Measurements from ENCODE around the gene AICDA.
"Not testable (repeated sequence)": the region's sequence is repeated elsewhere in the genome, so short reads cannot be mapped to it uniquely, and the experiment has no call there.

The AICDA gene

DNA sequence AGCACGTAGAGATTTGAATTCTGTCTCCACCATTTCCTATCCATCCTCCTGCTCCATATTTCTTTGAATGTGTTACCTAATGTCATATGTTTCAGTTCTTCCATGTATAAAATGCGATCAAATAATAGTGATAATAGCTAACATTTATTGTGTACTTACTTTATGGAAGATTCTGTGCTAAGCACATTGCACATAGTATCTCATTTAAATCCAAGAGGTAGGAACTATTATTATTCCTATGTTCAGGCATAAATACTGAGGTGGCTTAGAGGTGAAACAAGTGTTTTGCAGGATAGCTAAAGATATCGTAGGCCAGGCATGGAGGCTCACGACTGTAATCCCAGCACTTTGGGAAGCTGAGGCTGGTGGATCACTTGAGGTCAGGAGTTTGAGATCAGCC lies 17.5 kb upstream of the AICDA start:
- H2AK5ac ChIP-seq (ENCODE audit: low read depth, low read length), result no peak overlapping the region
- H2BK120ac ChIP-seq (ENCODE audit: low read depth, low read length), result no peak overlapping the region
- no peak overlapping the region for H2AFZ ChIP-seq (ENCODE audit: low read length)
- H4K91ac ChIP-seq (ENCODE audit: low read depth, low read length, poor library complexity), result no peak overlapping the region
- H2BK12ac ChIP-seq (ENCODE audit: low read length), result no peak overlapping the region
- no peaks in the 10 kb centered on the region for H3K27me3 ChIP-seq (ENCODE audit: control insufficient read depth in 3 of 3, insufficient read depth in 3 of 3, low read depth in 1 of 3, low read length in 3 of 3)
- no peak overlapping the region for H3K23ac ChIP-seq (ENCODE audit: low read depth, low read length, poor library complexity)
- no peaks in the 10 kb centered on the region for H3K9me3 ChIP-seq (replicated peaks in 1 of 2; ENCODE audit: control insufficient read depth in 2 of 2, insufficient read depth in 1 of 2, low read depth in 1 of 2, low read length in 2 of 2)
- H3K14ac ChIP-seq (ENCODE audit: low read length), result no peak overlapping the region
- H3K4me1 ChIP-seq (ENCODE audit: control insufficient read depth in 2 of 2, insufficient read depth in 1 of 2, low read depth in 1 of 2, low read length in 2 of 2), result no peaks in the 10 kb centered on the region
- H4K8ac ChIP-seq (ENCODE audit: low read depth, low read length), result no peak overlapping the region
- no peak overlapping the region for H3K18ac ChIP-seq (ENCODE audit: low read length)
- H2BK15ac ChIP-seq (ENCODE audit: low read length), result no peak overlapping the region
- no peaks in the 10 kb centered on the region for H3K79me1 ChIP-seq (ENCODE audit: low read depth, low read length)
- no peak overlapping the region for H2BK5ac ChIP-seq (ENCODE audit: low read length)
- H3K36me3 ChIP-seq (replicated peaks in 1 of 2; ENCODE audit: control insufficient read depth in 2 of 2, insufficient read depth in 2 of 2, low read length in 2 of 2), result no peaks in the 10 kb centered on the region
- no peak overlapping the region for H3K27ac ChIP-seq (replicated peaks; ENCODE audit: low read length)
- H3K9ac ChIP-seq (ENCODE audit: low read depth, low read length, poor library complexity), result no peak overlapping the region
- no peak overlapping the region for H3K4ac ChIP-seq (ENCODE audit: low read length)
- no peak overlapping the region for H3K4me3 ChIP-seq (ENCODE audit: low read length in 2 of 2)
- WGBS, 2 donors (ENCODE audit: extremely low coverage in 2 of 2, insufficient read length in 2 of 2, insufficient replicate concordance in 1 of 2), result no CpG with 5 or more reads among the region's 4 CpGs
- H3K4me2 ChIP-seq (ENCODE audit: insufficient read depth, low read length, poor library complexity, severe bottlenecking), result no peak overlapping the region
- DNase-seq (ENCODE audit: low spot score), result no peak

DNA sequence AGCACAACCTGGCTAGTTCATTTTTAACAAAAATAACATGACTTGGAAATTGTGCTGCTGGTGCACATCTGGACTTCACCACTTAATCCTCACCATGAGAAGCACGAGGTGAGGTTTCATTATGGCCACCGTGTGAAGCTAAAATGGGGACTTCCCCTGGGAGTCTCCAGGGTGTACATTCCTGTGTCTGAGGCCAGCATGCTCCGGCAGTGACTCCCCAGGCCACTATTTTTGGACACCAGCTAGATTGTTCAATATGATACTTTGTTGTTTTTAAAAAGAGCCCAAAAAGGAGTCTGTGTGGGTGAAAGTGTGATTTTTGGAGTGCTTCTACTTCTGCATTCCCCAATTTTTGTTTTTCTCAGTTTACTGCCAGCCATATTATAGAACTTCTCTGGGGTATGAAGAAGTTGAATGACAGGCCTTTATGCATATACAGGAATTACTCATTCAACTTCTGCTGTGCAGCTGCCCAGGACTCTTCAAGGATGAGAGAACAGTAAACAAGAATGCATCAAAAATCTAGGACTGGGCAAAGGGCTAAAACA lies 16.9 kb upstream of the AICDA start:
- Histone ChIP-seq H2AK5ac (ENCODE audit: low read depth, low read length) (no peak overlapping the region), H3K4ac (ENCODE audit: low read length) (no peak overlapping the region), H2BK5ac (ENCODE audit: low read length) (no peak overlapping the region), H3K4me1 (ENCODE audit: control insufficient read depth in 2 of 2, insufficient read depth in 1 of 2, low read depth in 1 of 2, low read length in 2 of 2) (no peaks in the 10 kb centered on the region), H3K27me3 (ENCODE audit: control insufficient read depth in 3 of 3, insufficient read depth in 3 of 3, low read depth in 1 of 3, low read length in 3 of 3) (no peaks in the 10 kb centered on the region), H3K27ac (replicated peaks; ENCODE audit: low read length) (no peak overlapping the region), H3K14ac (ENCODE audit: low read length) (no peak overlapping the region), H3K9ac (ENCODE audit: low read depth, low read length, poor library complexity) (no peak overlapping the region), H2BK120ac (ENCODE audit: low read depth, low read length) (no peak overlapping the region), H3K36me3 (replicated peaks in 1 of 2; ENCODE audit: control insufficient read depth in 2 of 2, insufficient read depth in 2 of 2, low read length in 2 of 2) (no peaks in the 10 kb centered on the region), H2AFZ (ENCODE audit: low read length) (no peak overlapping the region), H2BK15ac (ENCODE audit: low read length) (no peak overlapping the region), H3K4me3 (ENCODE audit: low read length in 2 of 2) (no peak overlapping the region), H4K8ac (ENCODE audit: low read depth, low read length) (no peak overlapping the region), H3K4me2 (ENCODE audit: insufficient read depth, low read length, poor library complexity, severe bottlenecking) (no peak overlapping the region), H3K23ac (ENCODE audit: low read depth, low read length, poor library complexity) (no peak overlapping the region), H3K79me1 (ENCODE audit: low read depth, low read length) (no peaks in the 10 kb centered on the region), H4K91ac (ENCODE audit: low read depth, low read length, poor library complexity) (no peak overlapping the region), H3K18ac (ENCODE audit: low read length) (no peak overlapping the region), H2BK12ac (ENCODE audit: low read length) (no peak overlapping the region), H3K9me3 (replicated peaks in 1 of 2; ENCODE audit: control insufficient read depth in 2 of 2, insufficient read depth in 1 of 2, low read depth in 1 of 2, low read length in 2 of 2) (no peaks in the 10 kb centered on the region)
- DNase-seq (ENCODE audit: low spot score), result no peak
- WGBS, 2 donors (ENCODE audit: extremely low coverage in 2 of 2, insufficient read length in 2 of 2, insufficient replicate concordance in 1 of 2), result no CpG with 5 or more reads among the region's 3 CpGs

DNA sequence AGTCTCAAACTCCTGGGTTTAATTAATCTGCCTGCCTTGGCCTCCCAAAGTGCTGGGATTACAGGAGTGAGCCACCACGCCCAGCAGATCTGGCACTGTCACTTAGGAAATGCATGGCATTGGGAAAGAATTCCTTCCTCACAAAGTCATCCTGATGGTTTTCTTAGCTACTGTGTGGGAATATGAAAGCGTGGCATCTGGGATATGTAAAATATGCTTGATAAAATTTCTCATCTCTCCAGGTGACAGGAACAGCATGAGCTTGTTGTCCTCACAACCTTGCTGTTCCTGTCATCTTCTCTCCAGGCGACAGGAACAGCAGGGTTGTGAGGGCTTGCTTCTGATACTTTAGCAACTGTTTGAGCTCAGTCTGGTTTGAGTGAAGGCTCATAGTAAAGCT lies 16.1 kb upstream of the AICDA start:
- no peak overlapping the region for H2AFZ ChIP-seq (ENCODE audit: low read length)
- H3K14ac ChIP-seq (ENCODE audit: low read length), result no peak overlapping the region
- H3K4me1 ChIP-seq (ENCODE audit: control insufficient read depth in 2 of 2, insufficient read depth in 1 of 2, low read depth in 1 of 2, low read length in 2 of 2), result no peaks in the 10 kb centered on the region

DNA sequence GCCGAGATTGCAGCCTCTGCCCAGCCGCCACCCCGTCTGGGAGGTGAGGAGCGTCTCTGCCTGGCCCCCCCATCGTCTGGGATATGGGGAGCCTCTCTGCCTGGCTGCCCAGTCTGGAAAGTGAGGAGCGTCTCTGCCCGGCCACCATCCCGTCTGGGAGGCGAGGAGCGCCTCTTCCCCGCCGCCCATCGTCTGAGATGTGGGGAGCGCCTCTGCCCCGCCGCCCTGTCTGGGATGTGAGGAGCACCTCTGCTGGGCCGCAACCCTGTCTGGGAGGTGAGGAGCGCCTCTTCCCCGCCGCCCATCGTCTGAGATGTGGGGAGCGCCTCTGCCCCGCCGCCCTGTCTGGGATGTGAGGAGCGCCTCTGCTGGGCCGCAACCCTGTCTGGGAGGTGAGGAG lies 12.1 kb upstream of the AICDA start:
- not testable (repeated sequence) for H4K91ac ChIP-seq (ENCODE audit: low read depth, low read length, poor library complexity); H2BK120ac ChIP-seq (ENCODE audit: low read depth, low read length); H3K27me3 ChIP-seq (ENCODE audit: control insufficient read depth in 3 of 3, insufficient read depth in 3 of 3, low read depth in 1 of 3, low read length in 3 of 3); H3K9me3 ChIP-seq (replicated peaks in 1 of 2; ENCODE audit: control insufficient read depth in 2 of 2, insufficient read depth in 1 of 2, low read depth in 1 of 2, low read length in 2 of 2); H4K8ac ChIP-seq (ENCODE audit: low read depth, low read length); H3K4me2 ChIP-seq (ENCODE audit: insufficient read depth, low read length, poor library complexity, severe bottlenecking); H2BK5ac ChIP-seq (ENCODE audit: low read length); H3K36me3 ChIP-seq (replicated peaks in 1 of 2; ENCODE audit: control insufficient read depth in 2 of 2, insufficient read depth in 2 of 2, low read length in 2 of 2); H3K4me1 ChIP-seq (ENCODE audit: control insufficient read depth in 2 of 2, insufficient read depth in 1 of 2, low read depth in 1 of 2, low read length in 2 of 2); H3K9ac ChIP-seq (ENCODE audit: low read depth, low read length, poor library complexity); H3K4me3 ChIP-seq (ENCODE audit: low read length in 2 of 2); H2AFZ ChIP-seq (ENCODE audit: low read length); DNase-seq (ENCODE audit: low spot score); H3K4ac ChIP-seq (ENCODE audit: low read length); H3K18ac ChIP-seq (ENCODE audit: low read length); H2AK5ac ChIP-seq (ENCODE audit: low read depth, low read length); H2BK15ac ChIP-seq (ENCODE audit: low read length); H3K14ac ChIP-seq (ENCODE audit: low read length); H3K79me1 ChIP-seq (ENCODE audit: low read depth, low read length); H2BK12ac ChIP-seq (ENCODE audit: low read length); H3K27ac ChIP-seq (replicated peaks; ENCODE audit: low read length); H3K23ac ChIP-seq (ENCODE audit: low read depth, low read length, poor library complexity)
- no CpG with 5 or more reads among the region's 26 CpGs for WGBS, 2 donors (ENCODE audit: extremely low coverage in 2 of 2, insufficient read length in 2 of 2, insufficient replicate concordance in 1 of 2)

More for the DNA sequence above, 16.1 kb upstream of the AICDA start:
- Histone ChIP-seq H3K27ac (replicated peaks; ENCODE audit: low read length) (no peak overlapping the region), H3K23ac (ENCODE audit: low read depth, low read length, poor library complexity) (no peak overlapping the region), H2BK12ac (ENCODE audit: low read length) (no peak overlapping the region), H4K91ac (ENCODE audit: low read depth, low read length, poor library complexity) (no peak overlapping the region), H2AK5ac (ENCODE audit: low read depth, low read length) (no peak overlapping the region), H4K8ac (ENCODE audit: low read depth, low read length) (no peak overlapping the region), H3K27me3 (ENCODE audit: control insufficient read depth in 3 of 3, insufficient read depth in 3 of 3, low read depth in 1 of 3, low read length in 3 of 3) (no peaks in the 10 kb centered on the region), H3K36me3 (replicated peaks in 1 of 2; ENCODE audit: control insufficient read depth in 2 of 2, insufficient read depth in 2 of 2, low read length in 2 of 2) (no peaks in the 10 kb centered on the region), H2BK120ac (ENCODE audit: low read depth, low read length) (no peak overlapping the region), H3K18ac (ENCODE audit: low read length) (no peak overlapping the region), H3K9ac (ENCODE audit: low read depth, low read length, poor library complexity) (no peak overlapping the region), H3K4ac (ENCODE audit: low read length) (no peak overlapping the region), H3K9me3 (replicated peaks in 1 of 2; ENCODE audit: control insufficient read depth in 2 of 2, insufficient read depth in 1 of 2, low read depth in 1 of 2, low read length in 2 of 2) (no peaks in the 10 kb centered on the region), H2BK5ac (ENCODE audit: low read length) (no peak overlapping the region), H3K79me1 (ENCODE audit: low read depth, low read length) (no peaks in the 10 kb centered on the region), H3K4me3 (ENCODE audit: low read length in 2 of 2) (no peak overlapping the region), H3K4me2 (ENCODE audit: insufficient read depth, low read length, poor library complexity, severe bottlenecking) (no peak overlapping the region), H2BK15ac (ENCODE audit: low read length) (no peak overlapping the region)
- no peak for DNase-seq (ENCODE audit: low spot score)
- no CpG with 5 or more reads among the region's 3 CpGs for WGBS, 2 donors (ENCODE audit: extremely low coverage in 2 of 2, insufficient read length in 2 of 2, insufficient replicate concordance in 1 of 2)
